NCI-H1436 (cell line): ENCODE results near the gene CDK7.

Source experiments
- DNase-seq: peaks from one replicate; lab custom pipeline; 2025; lab: John Stamatoyannopoulos, UW

Gene CDK7

DNA sequence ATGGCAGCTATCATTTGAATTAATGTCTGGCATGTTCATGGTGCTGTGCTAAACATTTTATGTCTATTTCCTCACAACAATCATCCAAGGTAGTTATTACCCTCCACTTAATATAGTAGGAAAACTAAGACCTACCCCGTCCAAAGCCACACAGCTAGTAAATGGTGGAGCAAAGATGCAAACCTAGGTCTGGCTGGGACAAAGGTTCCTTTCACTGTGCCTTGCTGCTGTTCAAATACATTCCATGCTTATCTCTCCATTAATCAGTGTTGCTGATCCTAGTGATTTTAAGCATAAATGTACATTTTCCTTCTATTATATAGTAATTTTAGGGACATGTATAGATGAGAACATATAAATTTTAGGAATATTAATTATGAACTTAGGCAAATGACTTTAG is 59.2 kb downstream of the CDK7 start:
- no peak for DNase-seq

GRCh38 chr5:69295088-69295754 is 60.5 kb downstream of the CDK7 start:
- DNase-seq = no peak

GRCh38 chr5:69299625-69300024 is 64.9 kb downstream of the CDK7 start:
- DNase-seq = no peak

DNA sequence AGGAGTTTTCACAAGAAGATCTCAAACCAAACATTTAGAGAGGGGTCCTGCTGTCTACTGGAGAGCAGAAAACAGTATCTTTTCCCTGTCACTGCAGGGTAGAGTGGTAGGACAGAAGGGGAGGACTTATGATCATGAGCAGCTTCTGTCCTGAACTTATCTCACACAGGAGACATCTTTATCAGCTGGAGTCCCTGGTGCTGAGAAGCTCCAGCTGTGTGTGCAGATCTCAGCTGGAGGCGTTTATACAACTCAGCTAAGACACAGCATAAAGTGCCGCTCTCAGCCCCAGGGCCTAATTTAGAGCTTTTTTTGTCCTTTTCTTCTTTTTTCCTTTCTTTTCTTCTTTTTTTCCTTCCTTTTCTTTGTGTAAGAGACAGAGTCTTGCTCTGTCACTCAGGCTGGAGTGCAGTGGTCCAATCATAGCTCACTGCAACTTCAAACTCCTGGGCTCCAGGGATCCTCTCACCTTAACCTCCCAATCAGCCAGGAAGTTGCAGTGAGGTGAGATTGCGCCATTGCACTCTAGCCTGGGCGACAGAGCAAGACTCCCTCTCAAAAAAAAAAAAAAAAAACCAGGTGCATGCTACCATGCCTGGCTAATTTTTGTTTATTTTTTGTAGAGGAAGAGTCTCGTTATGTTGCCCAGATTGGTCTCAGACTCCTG is 66.0 kb downstream of the CDK7 start:
- DNase-seq = no peak

DNA sequence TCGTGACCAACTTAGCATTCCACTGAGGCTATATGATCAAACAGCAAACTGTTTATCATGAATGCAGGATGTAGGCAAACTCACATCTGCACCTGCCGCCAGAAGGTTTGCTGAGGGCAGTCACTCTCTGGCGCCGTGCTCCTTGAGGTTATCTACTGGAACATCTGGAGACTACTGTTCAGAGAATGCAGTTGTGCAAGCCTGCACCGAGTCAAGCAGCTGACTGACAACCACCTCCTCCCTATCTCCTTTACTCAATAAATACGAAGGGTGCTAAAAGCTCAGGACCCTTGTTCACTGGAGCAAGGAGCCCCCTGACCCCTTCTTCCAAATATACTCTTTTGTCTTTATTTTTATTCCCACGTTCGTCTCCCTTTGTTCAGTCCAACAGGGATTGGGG is 70.8 kb downstream of the CDK7 start:
- DNase-seq = no peak

DNA sequence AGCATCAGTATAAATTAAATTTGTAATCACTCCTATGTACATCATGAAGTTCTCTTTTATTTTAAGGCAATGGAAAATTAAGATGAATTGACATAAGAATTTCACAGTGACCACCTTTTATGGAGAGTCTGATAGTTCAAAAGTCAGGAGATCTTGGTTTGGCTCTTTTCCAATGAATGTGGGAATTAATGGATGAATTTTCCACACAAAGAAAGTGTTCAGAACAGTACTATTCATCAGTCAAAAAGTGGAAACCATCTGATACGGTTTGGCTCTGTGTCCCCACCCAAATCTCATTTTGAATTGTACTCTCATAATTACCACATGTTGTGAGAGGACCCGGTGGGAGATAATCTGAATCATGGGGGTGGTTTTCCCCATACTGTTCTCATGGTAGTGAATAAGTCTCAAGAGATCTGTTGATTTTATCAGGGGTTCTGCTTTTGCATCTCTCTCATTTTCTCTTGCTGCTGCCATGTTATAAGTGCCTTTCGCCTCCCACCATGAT is 73.4 kb downstream of the CDK7 start:
- no peak for DNase-seq

DNA sequence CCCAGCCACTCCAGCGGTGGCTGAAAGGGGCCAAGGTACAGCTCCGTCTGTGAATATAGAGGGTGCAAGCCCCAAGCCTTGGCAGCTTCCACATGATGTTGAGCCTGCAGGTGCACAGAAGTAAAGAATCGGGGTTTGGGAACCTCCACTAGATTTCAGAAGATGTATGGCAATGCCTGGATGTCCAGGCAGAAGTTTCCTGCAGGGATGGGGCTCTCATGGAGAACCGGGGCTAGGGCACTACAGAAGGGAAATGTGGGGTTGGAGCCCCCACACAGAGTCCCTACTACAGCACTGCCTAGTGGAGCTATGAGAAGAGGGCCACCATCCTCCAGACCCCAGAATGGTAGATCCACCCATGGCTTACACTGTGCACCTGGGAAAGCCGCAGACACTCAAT is 74.7 kb downstream of the CDK7 start:
- no peak for DNase-seq

- DNase-seq = no peak
Observed at GRCh38 chr5:69312459-69313160, 77.9 kb downstream of the CDK7 start.

GRCh38 chr5:69313428-69313827 is 78.7 kb downstream of the CDK7 start:
- DNase-seq = no peak

GRCh38 chr5:69315972-69316371 is 81.3 kb downstream of the CDK7 start:
- no peak for DNase-seq

DNA sequence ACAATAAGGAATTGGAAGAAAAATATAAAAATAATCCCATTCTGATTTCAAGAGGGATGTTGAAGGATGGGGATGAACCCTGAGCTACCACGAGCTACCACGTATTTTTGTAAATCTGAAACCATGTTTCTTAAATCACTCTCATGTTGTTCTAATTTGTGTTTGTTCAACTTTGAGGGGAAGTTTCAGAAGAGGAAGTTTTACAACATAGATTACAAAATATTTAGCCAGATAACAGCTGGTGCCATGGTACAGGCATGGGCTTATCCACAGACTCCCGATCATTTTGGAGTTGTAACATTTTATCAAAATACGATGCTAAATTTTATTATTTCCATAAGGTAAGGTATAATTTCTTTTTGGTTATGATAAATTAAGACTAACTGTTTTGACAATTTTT is 82.7 kb downstream of the CDK7 start:
- DNase-seq = no peak

DNA sequence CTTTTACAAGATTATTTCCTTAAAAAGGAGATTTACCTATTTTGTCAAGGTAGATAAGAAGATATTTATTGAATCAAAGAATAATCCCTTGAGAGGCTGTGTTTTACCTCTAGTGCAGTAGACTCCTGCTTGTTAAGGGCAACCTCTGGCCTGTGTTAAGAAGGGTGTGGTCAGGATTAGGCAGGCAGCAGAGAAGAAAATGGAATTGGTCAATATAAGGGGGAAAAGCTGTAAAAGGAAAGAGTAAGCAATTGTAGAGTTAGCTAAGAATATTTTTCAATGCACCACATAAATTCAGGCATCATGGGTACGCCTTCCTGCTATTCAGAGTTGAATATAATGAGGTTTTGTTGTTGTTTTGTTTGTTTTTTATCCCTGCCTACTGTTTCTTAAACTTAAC is 91.7 kb downstream of the CDK7 start:
- DNase-seq = no peak
